D341Med (cell line): ENCODE data around the gene RUFY3.
A peak's percentile ranks its signal among the peaks of the same experiment; 100 is the strongest.
"Not testable (repeated sequence)": the region's sequence is repeated elsewhere in the genome, so short reads cannot be mapped to it uniquely, and the experiment has no call there.

ENCODE experiments used
- DNase-seq: peaks from one replicate; pipeline ENCODE4 v3.0.0; 2012; ENCODE audit warnings: low spot score

RUFY3 gene

DNA sequence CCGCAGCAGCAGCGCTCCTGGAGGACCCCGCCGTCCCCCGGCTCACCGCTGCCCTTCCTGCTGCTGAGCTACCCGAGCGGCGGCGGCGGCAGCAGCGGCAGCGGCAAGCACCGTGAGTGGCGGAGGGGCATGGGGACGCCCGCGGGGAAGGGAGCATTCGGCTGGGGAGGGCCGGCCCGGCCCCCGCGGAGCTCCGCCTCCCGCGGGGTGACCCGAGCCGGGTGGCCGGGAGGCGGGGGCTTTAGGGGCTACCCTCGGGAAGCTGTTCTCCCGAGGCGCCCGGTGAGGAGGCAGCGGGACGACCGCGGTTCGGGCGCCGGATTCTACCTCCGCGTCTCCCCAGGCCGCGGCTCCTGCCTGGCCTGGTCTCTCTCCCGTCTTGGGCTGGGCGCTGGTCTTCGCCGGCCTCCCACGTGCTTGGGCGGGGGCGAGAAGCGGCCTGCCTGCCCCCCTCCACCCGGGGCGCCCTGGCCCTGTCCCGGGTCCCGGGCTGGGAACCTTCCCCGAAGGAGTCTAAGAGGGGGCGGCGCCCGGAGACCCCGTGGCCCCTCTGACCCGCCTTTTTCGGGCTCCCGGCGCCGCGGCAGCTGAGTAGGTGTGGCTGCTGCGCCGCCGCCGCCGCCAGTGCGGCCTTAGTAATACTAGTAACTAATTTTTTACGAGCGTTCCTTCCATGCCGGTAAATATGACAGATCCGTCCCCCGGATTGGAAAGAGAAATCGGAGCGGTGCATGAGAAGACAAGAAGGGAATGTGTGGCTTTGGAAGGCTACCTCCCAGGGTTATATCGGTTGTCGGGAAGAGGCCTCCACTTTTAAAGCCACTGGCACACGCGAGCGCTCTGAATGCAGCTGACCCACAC, 16.4 kb upstream of the RUFY3 start:
- peak; percentile 86 for DNase-seq

DNA sequence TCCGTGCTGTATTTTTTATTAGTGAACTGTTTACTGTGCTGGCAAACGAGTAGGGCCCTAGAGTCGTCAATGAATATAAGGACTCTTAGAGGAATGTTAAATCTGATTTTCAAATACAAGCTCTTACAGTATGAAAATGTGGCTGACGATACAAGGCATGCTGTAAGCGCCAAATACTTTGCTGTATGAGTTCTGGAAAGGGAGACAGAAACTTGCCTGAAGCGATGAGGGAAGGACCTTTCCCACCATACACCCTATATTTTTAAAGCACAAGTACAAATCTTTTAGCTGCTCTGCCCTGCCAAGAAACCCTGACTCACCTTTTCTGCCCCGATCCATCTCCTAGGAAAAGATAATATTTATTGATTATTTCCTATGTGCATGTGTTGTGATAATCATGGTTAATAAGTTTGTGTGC, 15.7 kb upstream of the RUFY3 start:
- DNase-seq, result no peak

DNA sequence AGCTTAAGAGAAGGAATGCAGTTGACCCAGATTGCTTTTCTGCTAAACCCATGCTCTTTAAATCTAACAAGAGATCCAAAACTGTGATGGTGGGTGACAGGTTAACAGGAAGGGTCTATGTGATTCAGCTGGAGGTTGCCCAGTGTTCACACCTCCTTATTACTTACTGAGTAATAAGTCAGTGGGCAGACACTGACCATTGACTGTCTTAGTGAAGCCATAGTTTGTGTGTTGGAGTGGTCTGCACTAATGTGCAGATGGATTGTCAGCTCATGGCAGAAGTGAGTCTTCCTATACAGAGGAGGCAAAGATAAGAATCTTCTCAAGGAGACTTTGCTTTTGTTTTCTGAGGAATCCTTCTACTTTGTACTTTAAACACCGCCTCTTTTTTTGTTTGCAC, 15.2 kb upstream of the RUFY3 start:
- no peak for DNase-seq

DNA sequence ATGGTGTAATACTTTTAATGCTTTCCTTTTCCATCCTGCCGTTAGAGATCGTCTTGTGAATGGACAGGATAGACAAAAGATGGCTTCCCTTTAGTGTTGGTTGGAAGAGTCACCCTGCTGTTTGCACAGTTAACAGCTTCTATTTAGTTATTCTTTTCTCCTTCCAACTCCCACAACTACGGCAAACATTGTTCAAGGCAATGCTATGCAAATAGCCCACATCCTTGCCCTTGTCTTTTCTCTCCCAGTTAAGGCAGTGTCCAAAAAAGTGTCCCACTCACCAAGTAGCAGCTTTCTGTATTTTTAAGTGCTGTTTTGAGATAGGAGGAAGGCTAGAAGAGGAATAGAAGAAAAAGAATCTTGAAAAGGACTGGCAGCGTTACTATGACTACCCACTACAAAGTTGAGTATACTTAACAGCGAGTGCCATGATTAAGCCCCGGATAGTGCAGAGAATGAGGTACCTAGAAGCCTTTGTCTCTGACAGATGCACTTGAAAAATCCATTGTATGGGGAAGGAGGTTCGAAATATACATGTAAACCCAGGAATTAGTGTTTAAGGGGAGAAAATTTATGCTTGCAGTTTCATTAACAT, 12.1 kb upstream of the RUFY3 start:
- DNase-seq, result no peak

DNA sequence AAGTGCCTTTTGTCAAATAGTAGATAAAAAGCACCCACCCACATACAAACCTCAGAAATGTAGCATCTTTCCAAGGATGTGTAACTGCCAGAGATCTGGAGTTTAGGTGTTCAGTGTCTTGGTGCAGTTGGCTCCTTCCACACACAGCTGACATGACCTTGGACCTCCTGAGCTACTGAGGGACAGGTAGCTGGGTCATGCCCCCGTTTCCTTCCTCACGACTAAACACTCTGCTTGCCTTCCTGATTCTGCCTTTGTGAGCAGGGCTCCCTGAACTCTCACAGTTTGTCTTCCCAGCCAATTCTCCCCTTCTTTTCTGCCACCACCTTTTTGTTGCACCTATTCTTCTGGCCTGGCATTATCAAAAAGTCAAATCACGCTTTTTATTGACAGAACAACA, 10.2 kb upstream of the RUFY3 start:
- DNase-seq, result no peak

DNA sequence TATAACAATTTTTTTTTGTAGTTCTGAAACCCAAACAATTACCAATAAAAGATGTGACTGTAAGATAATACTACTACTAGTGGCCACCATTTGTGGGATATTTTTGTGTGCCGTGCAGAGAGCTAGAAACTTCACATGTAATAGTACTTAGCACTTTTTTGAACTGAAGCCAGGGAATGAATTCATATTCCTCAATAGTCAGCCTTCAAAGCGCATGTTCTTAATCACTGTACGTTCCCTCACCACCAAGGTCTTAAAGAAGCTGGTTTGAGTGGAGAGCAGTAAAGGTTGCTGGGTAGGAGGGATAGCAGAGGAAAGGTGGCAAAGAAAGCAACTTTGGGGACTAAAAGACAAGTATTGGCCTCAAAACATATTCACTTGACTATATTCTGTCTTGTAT, 9.6 kb upstream of the RUFY3 start:
- DNase-seq, result no peak

DNA sequence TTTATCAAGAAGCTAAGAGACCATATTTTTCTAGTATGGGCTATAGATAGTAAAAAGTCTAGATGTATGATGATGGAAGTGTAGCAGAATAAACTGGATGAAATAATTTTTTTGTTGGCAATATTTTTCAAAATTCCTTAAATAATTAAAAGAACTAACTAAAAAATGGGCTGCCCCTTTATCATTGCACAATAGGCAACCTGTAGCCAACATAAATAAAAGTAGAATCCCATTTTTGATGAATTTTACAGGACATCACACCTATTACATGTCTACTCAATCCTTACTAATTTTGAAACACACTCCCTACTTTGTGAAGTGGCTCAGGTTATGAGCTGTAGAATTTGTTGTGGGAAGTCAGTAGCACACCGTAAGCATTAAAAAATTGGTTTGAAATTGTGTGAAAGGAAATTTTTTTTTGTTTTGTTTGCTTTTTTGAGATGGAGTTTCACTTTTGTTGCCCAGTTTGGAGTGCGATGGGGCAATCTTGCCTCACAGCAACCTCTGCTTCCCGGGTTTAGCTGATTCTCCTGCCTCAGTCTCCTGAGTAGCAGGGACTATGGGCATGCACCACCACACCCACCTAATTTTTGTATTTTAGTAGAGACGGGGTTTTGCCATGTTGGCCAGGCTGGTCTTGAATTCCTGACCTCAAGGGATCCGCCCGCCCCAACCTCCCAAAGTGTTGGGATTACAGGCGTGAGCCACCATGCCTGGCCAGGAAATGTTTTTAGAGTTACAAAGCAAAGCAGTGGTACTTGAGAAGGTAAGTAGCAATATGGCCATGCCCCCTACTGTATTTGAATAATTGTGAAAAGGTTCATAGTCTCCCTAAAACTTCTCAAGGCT, 8.9 kb upstream of the RUFY3 start:
- DNase-seq, result no peak

DNA sequence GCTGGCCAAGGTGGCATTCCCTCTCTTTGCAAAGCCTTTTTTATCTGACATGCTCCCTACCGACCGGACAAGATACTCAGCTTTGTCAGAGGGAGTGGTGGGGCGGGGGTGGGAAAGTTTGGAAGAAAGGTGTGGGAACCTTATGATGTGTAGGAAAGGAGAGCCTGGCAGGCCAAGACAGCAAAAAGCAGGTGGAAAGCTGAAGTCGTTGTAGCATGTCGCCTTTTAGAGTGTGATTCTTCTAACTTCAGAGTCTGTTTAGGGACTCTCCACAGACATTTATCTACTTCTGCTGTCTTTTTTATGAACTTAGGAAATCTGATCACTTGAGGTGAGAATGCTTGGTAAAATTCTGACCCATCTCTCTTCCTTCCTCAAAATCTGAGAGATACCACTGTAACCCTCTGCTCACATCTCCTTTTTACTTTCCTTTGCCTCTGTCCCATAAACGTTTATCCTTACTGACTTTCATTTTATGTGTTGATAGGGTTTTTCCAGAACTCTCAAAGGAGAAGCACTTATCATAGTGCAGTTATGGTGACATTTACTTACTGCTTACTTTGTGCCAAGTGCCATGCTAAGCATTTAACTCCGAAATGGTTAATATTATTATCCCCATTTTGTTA, 8.2 kb upstream of the RUFY3 start:
- no peak for DNase-seq

DNA sequence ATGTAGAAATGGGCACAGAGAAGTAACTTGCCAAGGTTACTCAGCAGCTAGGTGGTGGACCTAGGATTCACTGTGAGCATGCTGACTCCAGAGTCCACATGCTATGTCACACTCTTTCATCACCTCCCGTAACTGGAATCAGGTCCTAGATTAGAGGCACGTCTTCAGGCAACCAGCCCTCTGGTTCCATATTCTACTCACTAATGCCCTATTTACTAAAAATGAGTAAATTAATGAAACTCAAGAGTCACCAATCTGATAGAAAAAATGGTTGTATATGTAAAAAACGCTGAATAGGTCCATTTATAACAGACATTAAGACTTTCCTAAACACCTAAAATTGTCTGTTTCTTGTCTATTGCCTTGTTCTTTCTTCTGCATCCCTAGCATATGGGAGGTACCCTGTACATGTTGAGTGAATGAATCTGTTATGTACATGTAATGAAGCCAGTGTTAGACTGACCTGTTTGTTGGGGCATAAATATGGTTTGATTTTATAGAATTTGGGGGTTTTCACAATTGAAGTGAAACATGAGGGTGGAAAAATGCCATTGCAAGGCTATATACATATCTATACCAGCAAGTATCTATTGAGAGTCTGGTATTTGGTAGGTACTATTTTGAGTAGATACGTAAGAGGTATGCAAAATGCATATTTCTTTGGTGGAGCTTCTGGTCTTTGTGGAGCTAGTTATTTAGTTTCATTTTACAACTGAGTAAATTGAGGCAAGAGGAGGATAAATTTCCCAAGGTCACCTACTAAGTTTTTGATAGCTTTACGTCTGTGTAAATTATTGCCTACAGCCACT, 7.5 kb upstream of the RUFY3 start:
- DNase-seq, result no peak

DNA sequence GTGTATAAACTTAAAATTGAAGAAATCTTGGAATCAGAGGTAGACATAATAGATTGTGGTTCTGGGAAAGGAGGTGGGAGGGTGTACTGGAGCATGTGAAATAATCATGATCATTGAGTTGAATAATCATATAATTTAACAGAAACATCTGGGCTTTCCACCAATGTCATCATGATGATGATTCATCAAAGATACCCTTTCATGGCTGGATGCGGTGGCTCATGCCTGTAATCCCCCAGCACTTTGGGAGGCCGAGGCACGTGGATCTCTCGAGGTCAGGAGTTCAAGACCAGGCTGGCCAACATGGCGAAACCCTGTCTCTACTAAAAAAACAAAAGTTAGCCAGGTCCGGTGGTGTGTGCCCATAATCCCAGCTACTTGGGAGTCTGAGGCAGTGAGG, 6.7 kb upstream of the RUFY3 start:
- no peak for DNase-seq

DNA sequence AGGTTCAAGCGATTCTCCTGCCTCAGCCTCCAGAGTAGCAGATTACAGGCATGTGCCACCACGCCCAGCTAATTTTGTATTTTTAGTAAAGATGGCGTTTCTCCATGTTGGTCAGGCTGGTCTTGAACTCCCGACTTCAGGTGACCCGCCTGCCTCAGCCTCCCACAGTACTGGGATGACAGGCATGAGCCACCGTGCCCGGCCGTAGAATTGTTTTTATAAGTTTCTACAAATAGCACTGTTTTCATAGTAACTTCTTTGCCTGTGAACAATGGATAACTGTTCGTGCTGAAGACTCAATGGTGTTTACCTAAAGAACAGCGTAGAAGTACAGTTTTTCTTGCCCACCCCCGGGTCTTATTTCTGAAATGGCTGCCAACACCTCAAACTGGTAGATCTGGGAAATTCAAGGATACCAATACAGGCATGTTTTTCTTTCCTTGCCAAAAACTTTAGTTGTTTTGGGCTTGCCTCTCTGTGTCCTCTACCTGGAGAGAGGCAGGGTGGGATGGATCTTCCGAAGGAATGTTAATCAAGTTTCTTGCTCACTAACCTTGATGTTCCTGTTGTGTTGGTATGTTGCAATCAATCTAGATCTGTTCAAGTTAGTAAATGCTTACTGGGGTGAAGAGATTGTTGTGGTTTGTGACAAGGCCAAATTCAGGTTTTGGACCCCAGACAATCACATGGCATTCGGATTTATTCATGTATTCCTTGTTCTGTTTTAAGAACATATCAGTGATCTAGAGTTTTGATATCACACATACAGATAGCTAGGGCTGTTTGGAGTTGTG, 2.8 kb upstream of the RUFY3 start:
- DNase-seq, result no peak

DNA sequence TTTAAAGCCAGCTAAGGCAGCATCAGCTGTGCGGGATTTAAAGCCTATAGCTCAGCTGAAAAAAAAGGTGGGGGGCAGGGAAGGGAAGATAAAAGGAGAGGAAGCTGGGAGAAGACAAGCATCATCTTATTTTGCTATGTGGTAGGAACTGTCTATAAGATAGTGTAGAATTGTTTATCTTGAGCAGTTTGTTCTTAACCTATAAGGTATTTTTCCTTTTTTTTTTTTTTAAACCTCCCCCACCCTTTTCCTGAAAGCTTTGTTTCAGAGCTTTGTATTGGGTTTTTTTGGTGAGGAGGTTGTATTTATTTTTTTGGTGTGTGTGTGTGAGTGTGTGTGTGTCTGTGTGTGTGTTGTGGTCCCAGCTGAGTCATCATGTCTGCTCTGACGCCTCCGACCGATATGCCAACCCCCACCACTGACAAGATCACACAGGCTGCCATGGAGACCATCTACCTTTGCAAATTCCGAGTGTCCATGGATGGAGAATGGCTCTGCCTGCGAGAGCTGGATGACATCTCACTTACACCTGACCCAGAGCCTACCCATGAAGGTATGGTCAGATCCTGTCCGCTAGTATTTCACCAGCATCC, 531 bp downstream of the RUFY3 start:
- DNase-seq, result peak; percentile 52

DNA sequence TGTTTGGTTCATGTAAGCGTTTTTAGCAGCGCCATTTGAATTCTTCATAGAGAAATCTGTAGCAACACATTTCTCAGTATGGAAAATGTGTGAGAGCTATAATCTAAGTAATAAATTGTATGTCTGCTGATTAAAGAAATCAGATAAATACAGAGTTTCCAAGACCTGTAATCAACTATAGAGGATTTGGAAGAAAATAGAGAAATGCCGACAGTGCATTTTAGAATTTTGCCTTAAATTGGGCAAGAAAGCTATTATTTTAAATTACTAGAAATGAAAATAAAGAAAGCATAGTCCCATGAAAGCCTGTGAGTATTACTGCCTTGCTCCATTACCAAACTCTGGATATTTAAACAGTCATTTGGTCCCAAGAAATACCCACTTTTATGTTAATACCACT, 2.7 kb downstream of the RUFY3 start:
- DNase-seq, result no peak

DNA sequence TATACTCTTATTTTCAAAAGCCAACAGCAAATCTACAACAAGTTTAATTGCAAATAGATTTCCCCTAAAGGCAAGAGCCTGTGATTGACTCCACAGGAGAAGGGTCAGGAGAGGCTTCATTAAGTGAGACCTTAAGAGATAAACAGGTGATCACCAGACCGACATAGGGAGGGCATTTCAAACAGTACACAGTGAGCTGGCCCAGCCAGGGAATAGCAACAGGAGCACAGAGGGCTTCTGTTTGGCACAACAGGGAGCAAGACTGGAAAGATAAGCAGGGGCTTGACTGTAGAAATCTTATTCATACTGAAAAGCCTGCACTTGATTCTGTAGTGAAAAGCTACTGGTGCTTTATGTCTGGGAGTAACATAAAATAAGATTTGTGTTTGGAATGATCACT, 3.9 kb downstream of the RUFY3 start:
- DNase-seq, result no peak

DNA sequence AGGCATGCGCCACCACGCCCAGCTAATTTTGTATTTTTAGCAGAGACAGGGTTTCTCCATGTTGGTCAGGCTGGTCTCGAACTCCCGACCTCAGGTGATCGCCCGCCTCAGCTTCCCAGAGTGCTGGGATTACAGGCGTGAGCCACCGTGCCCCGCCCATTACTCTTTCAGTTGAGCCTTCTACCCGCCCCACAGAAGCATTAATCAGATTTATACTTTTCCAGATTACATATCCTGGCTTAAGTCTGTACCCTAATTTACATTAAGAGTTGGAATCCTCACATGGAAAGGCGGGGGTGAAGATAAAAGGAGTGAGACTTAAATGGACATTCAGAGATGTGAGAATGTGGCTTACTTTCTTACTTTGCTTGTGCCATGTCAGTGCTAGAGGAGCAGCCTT, 4.8 kb downstream of the RUFY3 start:
- DNase-seq, result peak; percentile 57

DNA sequence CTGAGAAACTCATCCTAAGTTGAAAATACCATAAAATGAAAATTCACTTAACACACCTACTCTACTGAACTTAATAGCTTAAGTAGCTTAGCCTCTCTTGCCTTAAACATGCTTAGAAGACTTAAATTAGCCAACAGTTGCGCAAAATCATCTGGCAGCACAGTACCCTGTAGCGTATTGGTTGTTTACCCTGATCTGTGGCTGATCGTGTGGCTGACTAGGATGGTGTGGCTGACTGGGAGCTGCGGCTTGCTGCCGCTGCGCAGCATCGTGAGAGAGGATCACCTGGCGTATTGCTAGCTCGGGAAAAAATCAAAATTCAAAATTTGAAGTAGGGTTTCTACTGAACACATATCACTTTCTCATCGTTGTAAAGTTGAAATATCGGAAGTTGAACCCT, 6.3 kb downstream of the RUFY3 start:
- peak; percentile 80 for DNase-seq

DNA sequence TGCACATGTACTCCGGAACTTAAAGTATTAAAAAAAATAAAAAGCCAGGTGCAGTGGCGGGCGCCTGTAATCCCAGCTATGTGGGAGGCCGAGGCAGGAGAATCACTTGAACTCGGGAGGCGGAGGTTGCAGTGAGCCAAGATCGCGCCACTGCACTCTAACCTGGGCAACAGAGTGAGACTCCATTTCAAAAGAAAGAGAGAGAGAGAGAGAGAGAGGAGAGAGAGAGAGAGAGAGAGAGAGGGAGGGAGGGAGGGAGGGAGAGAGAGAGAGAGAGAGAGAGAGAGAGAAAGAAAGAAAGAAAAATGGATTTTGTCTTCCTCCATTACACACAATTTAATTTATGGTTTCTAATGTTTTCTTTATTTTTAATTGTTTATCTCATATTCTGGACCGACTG, 11.1 kb downstream of the RUFY3 start:
- DNase-seq, result not testable (repeated sequence)

DNA sequence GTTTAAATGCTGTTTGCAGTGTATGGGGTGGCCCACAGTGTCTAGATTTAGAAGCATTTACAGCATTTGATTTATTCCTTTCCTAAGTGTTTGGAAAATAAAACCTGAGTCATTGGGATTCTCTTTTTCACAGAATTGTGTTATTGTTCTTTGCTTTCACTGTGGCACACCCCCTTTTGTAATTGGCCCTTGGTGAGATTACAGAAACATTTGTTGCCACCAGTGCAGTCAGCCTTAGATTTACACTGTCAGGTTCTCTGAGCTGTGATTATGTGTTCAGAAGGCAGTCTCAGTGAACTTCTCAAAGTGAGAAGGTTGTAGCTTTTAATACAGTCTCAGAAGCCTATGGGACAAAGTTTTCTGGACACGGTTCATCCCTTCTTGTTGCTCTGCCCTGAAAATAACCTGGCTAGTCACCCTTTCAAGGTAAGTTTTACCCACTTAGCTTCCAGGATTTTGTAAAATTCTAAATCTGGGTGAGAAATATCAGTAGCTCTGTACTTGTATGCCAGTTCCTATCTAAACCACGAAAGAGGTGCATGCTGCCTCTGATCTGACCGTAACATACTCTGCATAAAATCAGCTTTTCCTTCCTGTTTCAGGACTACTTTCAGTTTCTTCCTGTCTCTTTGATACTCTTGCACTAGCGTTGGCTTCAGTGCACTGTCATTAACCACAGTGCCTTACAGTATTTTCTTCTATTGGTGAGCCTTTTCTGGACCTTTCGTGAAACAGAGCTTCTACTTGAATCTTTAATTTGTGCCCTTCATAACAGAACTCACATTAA, 12.6 kb downstream of the RUFY3 start:
- no peak for DNase-seq

DNA sequence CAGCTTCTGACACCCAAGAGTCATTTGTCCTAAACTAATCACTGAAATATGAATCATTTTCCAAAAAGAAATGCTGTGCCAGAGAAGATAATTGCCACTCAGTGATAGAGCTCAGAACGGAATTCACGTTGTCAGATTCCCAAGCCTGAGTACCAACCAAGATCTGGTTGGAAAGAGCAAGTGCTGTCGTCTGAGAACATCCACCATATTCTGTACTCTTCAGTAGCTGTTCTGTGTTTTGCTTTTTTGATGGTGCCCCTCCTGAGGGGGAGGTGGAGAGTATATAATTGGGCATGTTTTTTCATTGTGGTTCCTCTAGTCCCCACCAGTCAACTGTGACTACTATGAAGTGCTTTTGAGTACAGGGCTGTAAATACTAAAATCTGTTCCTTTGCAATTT, 13.2 kb downstream of the RUFY3 start:
- DNase-seq, result no peak

DNA sequence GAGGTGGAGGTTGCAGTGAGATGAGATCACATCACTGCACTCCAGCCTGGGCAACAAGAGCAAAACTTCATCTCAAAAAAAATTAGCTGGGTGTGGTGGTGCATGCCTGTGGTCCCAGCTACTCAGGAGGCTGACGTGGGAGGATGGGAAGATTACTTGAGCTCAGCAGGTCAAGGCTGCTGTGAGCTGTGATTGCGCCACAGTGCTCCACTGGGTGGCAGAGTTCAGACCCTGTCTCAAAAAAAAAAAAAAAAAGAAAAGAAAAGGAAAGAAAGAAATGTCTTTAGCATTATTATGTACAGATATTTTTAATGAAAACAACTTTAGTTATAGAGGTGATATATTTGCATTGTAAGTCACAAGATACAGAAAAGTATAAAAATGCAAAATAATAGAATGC, 14.2 kb downstream of the RUFY3 start:
- not testable (repeated sequence) for DNase-seq
